GM12874 (cell line): ENCODE measurements around the gene DISC1.

Experiments used
- CTCF ChIP-seq: IDR thresholded peaks from 2 replicates; pipeline ENCODE4 v1.5.1; 2011; ENCODE audit warnings: low read depth, mild to moderate bottlenecking, control low read depth, low read length, moderate library complexity; ENCODE audit not compliant: insufficient read depth

The DISC1 gene

DNA sequence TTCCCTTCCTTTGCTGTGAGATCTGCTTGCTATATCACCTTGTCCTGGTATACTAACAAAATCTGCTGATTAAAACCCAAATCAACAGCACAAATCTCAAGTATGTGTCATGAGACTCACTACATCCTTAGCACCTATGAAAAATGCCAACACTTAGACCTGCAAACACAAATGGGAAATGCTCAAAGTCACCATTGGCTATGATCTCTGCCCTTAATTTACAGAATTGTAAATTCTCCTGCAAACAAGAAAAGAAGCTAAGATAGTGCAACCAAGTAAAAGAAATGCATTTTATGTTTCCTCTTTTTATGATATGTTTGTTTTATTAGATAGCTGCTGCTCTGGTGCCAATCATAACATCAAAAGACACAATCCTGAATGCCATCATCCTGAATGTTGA, 80.8 kb downstream of the DISC1 start:
- TF ChIP-seq CTCF: no peak

GRCh38 chr1:231708394-231708793, 81.8 kb downstream of the DISC1 start:
- TF ChIP-seq CTCF: no peak

DNA sequence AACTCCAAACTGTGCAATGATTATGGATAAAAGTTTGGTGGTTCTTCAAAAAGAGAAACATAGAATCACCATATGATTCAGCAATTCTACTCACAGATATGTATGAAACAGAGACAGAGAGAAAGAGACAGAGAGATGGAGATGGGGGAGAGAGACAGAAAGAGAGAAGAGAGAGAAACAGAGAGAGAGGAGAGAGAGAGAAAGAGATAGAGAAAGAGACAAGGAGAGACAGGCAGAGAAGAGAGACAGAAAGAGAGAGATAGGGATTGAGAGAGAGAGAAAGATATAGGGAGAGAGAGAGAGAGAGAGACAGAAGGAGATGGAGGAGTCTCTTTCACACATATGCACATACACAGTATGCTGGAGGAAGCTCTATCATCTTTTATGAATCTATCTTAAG, 87.8 kb downstream of the DISC1 start:
- no peak for TF ChIP-seq CTCF

- no peak for TF ChIP-seq CTCF
Measured at GRCh38 chr1:231715816-231716722, 89.5 kb downstream of the DISC1 start.

GRCh38 chr1:231716879-231717278, 90.3 kb downstream of the DISC1 start:
- no peak for TF ChIP-seq CTCF

- no peak for TF ChIP-seq CTCF
Measured at GRCh38 chr1:231719485-231720183, 93.0 kb downstream of the DISC1 start.

DNA sequence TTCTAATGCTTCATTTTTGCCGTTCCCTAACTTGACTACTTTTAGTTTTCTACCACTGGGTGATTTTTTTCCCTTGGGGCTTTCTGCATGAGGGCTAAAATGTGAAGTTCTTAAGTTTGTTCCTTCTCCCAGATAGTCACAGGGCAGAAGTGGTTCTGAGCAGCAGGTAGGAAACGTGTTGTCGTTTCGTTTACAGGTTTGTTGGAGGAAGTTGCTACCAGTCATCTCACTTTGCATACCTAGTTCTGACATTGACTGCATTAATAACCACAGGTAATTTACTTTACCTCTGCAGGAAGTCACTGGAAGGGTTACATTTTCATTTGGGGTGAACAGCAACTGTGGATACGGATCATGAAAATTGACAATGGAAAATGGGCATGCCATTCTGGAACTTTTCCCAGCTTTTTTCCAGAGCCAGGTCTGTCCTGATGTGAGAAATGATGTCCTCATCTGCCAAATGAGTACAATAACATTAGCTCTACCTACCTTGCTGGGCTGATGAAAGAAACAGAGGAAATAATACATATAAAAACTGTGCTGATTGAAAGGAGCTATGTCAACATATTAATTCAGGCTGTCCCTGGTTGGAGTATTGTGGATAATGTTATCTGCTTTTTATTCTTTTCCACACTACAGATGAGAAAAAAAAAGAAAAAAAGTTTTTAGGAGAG, 94.2 kb downstream of the DISC1 start:
- TF ChIP-seq CTCF: no peak
